G401.6 (cell line): ENCODE measurements around the gene SLC9A5.

Experiments
- FAIRE-seq: peaks from 2 replicates; lab custom pipeline; 2012; peaks lifted over from hg19 to GRCh38; lab: Jason Lieb, UNC

The SLC9A5 gene

DNA sequence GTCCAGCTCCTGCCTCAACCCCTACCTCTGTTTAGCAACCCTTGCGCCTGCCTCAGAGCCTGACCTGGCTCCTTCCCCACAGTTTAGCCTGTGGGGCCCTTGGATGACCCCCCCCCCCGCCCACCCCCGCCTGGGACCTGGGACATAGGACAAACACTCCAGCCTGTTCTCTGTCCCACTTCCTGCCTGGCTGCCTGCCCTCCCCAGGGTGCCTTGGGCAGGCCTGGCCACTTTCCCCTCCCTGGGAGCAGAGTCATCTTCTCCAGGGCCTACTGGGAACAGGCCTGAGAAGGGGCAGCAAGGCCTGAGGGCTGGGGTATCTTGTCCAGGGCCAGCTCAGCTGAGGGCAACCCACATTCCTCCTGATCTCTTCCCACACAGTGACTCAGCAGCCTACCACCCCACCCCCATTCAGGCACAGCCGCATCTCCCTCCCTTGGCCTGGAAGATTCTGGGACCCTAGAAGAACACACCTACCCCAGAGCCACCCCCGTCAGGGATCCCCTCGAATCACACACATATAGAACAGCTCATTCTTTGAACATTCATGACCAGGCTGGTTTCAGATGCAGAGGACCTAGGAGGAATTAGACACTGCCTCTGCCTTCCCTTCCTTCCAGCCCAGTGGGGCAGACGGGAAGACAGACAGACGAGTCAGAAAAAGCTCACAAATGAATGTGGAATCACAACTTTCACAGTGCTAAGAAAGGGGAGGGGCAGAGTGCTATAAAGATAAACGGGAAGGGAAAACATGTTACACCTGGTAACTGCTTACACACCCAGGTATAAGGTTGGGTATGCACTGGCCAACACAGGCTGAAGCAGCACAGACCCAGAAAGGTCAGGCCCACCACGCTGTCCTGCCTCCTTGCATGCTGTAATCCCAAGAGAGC lies 7.5 kb upstream of the SLC9A5 start:
- no peak for FAIRE-seq

DNA sequence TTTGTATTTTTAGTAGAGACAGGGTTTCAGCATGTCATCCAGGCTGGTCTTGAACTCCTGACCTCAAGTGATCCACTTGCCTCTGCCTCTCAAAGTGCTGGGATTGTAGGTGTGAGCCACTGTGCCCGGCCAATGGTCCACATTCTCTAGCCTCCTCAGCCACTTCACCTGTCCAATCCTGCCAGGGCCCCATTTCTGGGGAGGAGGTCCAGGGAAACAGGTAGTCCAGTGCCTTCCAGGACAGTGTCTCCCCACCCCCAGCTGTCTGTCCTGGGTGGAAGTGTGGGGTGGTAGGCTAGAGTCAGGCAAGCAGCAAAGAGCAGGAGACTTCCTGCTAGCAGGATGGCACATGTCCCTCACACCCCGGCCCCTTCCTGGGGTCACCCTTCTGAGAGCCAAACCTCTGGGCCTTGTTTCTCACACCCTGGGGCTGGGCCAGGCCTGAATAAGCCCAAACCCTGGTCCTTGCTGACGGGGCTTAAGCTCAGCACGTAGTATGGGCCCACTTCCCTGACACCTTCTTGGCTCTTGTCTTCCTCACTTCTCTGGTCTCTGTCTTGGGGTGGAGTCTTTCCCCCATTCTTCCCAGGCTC lies 6.5 kb upstream of the SLC9A5 start:
- FAIRE-seq, result no peak

DNA sequence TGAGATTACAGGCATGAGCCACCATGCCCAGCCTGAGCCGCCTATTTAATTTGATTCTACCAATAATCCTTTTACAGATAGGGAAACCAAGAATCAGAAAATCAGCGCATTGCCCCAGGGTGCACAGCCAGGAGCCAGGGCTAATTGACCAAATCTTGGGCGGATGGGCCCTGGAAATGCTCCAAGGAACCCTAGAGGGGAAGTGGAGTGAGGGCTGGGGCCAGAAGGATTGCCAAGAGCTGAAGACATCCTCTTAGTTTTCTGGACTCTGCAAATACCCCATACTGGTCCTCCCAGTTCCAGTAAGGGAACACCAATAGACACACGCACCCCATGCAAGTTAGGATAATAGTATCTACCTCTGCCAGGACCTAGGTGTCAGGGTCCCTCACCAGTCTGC lies 5.3 kb upstream of the SLC9A5 start:
- FAIRE-seq, result no peak

DNA sequence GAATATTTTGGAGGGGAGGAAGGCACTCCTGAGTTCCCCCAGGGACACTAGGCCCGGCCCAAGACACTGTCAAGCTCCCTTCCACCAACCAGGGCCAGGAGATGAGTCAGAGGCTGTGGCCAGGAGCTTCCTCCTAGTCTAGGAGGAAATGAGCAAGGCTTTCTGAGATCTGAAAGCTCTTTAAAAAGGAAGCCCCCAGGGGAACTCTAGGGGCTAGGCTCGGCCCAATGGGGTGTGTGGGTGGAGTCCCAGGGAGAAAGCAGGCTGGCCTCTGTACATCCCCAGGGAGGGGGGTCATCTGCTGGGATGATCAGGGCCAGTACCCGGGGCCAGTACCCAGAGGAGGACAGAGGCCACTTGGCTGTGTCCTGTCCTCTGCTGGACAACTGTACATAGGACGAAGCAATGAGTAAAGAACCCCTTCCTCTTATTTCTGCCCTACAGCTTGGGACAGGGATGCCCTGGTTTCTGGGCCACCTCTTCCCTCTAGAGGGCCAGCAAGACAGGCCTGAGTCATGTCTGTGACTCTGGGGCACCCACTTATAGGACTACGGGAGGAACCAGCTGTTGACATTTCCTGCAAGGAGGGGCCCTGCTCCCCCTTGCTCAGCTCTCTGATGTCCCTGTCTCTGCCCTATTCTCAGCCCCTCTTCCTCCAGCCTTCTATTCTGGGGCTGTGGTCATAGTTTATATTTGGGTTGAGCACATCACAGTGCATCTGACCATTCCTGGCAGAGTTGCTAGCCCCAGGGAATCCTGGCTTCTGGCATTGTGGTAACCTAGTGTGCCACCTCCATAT lies 4.2 kb upstream of the SLC9A5 start:
- FAIRE-seq, result no peak

DNA sequence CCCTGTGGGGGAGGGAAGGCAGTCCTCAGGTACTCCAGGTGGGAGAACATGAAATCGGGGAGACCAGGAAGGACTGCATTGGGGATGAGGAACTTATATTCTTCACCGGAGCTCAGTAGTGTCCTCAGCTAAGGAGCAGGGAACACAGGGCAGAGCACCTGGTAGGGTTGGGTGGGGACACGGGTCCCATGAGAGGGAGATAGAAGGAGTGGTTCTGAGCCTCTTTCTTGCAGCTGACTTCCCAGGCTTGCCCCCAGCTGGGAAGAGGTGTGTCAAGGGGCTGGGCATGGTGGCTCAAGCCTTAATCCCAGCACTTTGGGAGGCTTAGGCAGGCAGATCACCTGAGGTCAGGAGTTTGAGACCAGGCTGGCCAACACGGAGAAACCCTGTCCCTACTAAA lies 3.6 kb upstream of the SLC9A5 start:
- FAIRE-seq, result no peak

DNA sequence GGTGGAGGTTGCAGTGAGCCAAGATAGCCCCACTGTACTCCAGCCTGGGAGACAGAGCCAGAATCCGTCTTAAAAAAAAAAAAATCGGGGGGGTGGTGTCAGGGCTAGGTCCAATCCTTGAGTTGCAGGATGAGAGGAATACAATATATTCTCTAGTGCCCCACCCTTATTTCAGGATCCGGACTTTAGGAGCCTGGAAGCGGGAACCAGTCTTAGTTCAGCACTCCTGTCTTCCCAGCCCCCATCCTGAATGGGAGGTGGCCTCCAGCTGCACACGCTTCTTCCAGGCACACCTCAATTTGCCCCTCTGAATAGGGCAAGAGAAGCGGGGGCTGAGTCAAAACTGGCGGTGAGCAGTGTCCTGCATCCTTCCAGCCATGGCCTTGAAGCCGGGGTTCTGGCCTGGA lies 3.1 kb upstream of the SLC9A5 start:
- FAIRE-seq, result no peak

DNA sequence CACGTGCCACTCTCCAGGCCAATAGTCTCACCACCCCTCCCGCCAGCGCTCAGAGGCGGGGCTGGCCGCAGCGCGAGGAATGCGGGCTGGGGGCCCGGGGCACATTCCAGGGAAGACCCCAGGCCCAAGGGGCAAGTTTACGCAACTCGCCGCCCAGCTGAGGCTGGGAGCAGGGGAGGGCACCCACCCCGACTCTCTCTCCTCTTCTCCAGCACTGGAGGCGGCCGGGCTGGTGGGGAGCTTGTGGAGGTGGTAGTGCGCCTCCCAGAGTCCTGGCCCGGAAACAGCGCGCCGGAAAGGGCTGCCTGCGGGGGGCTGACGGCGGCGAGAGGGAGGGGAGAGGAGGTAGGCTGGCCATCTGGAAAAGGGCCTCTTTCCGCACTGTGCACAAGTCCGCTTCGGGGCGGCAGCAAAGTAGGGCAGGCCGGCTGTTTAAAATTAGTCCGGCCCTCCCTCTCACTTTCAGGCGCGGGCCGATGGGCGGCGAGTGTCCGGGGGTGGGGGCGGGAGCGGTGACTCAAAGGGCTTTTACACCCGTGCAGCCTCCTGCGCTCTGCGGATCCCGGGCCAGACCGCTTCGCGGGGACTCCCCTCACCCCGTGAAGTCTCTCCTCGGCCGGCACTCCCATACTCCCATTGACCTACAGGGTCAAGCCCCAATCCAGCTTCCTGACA lies 2.6 kb upstream of the SLC9A5 start:
- FAIRE-seq, result no peak

DNA sequence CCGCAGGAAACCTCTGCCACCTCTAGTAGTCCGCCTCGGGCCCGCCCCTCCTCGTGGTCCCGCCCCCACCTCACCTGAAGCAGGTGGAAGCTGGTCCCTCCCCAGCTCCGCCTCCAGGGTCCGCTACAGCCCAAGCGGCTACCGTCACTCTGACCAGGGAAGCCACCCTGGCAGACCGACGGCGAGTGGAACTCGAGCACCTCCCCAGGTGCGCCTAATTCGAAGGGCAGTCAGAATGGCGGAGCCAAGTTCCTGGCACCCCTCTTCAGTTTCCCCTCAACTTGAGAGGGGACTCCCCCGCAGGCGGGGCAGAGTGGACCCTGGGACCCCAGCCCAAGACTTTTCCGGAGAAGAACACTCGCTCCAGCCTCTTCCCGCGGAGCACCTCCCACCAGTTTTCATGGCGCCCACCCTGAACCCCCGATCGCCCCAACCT lies 2.0 kb upstream of the SLC9A5 start:
- FAIRE-seq, result no peak

DNA sequence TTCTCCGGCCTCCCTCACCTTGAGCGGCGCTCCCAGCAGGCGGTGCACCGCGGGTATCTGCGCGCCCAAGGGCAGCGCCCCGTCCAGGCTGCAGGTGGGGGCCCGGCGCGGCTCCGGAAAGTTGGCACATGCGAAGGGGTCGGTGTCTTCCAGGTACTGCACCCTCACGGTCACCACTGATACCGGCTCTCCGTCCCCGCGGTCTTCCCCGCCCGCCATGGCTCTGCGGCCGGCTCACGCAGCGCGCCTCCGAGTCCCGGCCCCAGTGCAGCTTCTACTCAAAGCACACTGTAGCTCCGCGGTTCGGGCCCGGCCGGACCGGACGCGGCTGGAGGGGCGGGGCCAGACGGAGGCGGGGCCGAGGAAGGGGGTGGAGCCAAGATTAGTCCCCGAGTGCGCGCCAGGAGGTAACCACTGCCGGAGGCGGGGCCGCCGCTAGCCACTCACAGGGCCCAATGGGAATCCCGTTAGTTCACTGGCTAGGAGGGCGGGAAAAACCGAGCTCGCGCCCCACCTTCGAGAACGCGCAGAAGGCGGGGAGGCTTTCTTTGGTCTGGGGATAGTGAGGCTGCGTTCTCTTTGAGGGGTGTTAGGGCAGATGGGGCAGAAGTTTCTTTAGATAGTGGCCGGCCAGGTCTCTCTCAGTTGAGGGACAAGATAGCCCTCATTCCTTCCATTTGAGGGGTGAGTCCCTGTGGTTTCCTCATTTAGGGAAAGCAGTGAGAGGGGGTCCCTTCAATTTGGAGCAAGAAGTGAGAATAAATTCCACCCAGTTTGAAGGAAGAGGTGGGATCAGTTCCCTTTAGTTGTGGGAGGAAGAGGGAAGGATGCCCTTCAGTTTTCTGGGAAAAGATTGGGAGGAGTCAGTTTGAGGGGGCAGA lies 1.3 kb upstream of the SLC9A5 start, which contains the start of gene FHOD1:
Gene FHOD1, minus strand, starts transcription at position 290 of the 881 bp plus-strand sequence. Its CDS starts 71 bp downstream, at position 219.
- FAIRE-seq, result peak; percentile 96

DNA sequence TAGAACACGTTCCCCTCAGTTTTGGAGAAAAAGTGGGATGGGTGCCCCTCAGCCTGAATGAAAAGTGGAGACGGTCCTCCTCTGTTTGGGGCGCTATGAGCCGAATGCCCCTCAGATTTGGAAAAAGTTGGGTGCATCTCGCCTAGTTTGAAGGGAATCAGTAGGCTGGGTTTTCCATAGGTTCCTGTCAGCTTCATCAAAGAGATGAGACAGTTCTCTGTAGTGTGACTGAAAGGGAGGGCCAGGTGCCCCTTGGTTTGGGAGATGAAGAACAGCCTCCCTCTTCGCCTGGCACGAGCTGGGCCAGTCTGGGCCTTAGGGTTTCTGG lies 742 bp upstream of the SLC9A5 start:
- FAIRE-seq, result no peak

DNA sequence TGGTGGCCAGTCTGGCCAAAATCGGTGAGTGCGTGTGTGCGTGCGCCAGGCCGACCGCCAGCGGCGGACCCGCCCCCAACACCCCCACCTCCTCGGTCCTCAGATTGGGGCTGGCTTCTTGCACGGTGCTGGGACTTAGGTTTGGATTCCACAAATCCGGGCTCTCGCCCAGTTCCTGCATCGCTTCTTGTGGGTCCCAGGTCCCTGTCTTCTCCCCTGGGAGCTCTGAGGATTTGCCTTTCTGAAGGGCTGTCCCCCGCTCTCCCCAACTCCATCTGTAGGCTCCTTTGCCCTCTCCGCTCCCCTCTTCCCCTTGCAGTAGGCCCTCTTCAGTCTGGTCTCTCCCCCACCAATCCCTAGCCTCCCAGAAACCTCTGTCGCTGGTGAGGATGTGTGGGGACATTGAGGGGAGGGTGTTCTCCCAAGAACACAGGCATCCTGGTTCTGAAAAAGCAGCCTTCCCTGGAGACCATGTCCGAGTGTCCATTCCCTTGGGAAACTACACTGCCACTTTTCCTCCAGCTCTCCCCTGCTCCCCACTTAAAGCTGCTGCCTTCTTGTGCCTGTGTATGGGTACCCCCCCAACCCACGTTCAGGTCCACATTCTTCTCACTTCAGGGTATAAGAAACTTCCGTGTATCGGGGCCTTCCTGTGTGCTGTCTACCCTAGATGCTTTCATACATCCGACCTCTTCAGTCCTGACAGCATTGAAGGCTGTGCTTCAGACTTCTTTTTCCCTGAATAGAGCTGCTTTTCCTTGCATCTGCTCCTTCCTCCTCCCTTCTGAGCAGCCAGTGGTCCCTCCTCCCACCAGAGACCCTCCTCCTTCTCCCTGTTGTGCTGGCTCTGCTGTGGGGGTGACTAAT lies 632 bp downstream of the SLC9A5 start:
- FAIRE-seq, result no peak

DNA sequence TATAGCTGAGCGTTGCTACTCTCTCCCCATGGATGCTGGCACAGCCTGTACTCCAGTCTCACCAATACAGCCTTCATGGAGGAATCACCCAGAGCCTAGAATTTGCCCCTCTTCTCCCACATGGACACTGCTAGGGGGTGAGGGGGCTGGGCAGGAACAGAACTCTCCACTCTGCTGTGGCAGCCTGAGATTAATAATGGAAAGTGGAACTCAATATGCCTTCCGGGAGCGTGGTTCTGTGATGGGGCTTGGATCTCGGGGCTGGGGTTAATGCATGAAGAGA lies 1.2 kb downstream of the SLC9A5 start:
- FAIRE-seq, result no peak

DNA sequence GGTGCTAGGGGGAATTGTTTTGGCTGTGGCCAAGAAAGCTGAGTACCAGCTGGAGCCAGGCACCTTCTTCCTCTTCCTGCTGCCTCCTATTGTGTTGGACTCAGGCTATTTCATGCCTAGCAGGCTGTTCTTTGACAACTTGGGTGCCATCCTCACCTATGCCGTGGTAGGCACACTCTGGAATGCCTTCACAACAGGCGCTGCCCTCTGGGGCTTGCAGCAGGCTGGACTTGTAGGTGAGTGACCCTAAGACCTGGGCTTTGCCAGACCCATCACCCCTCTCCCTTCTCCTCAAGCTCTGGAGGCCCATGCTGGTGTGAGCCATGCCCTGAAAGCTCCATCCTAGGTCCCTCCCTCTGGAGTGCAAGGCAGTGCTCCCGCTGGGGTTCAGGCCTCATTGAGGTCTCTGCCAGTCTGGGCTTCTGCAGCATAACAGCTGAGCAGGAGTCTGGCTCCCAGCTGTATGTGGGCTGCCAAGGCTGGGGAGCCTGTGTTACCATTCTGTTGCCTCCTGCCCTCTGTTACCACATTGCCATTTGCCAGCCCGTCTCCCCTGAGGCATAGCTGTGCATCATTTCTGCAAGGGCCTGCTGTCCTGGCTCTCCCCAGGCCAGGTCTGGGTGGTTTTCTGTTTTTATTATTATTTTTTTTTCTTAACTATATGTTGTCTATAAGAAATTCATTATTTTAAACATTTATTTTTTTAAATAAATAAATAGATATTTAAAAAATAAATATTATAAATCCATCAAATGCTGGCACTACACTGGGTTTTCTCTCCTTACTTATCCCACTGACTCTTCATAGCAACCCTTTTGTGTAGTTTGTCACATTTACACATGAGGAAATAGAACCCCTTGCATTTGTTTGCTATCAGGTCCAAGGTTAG lies 4.1 kb downstream of the SLC9A5 start:
- FAIRE-seq, result no peak

DNA sequence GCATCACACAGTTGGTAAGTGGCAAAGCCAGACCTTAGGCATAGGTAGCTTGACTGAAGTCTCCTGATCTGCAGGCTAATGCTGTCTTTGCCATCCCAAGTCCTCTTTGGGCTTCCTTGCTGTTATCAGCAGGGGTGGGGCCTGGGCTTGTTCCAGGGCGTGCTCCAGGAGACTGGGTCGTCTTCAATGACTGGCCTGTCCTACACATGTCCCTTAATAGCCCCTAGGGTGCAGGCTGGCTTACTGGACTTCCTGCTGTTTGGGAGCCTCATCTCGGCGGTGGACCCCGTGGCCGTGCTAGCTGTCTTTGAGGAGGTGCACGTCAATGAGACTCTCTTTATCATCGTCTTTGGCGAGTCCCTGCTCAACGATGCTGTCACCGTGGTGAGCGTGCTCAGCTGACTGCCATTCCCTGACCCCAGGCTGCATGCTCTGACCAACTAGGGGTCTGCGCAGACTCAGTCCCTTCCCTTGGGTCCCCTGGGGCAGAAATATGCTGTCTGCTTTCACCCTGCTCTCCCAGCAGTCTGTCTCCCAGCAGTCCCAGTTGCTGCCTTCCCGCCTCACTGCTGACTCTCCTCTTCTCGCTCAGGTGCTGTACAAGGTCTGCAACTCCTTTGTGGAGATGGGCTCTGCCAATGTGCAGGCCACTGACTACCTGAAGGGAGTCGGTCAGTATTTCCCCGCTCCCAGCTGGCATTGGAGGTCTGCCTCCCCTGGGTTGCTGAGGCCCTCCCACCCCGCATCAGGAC lies 6.2 kb downstream of the SLC9A5 start:
- FAIRE-seq, result no peak

DNA sequence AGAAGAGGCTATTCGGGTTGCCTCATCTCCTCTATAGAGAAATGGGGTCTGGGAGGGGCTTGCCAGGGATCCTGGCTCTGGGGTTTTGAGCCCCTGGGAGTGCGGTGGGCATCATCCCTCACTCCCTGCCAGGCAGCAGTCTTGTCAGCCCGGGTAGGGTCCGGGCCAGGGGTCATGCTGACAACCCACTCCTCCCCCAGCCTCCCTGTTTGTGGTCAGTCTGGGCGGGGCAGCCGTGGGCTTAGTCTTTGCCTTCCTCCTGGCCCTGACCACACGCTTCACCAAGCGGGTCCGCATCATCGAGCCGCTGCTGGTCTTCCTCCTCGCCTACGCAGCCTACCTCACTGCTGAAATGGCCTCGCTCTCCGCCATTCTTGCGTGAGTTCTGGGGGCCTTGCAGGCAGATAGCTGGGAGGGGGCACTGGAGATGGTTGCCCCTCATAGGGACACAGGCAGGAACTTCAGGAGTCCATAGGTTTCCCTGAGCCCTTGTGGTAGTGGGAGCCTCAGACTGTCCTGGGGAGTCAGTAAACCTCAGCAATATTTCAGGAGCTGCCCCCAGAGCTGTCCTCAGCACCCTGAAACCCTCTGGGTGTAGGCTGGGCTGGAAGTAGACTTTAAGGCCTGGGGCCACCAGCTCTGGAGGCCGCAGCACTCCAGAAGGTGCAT lies 6.9 kb downstream of the SLC9A5 start:
- no peak for FAIRE-seq

DNA sequence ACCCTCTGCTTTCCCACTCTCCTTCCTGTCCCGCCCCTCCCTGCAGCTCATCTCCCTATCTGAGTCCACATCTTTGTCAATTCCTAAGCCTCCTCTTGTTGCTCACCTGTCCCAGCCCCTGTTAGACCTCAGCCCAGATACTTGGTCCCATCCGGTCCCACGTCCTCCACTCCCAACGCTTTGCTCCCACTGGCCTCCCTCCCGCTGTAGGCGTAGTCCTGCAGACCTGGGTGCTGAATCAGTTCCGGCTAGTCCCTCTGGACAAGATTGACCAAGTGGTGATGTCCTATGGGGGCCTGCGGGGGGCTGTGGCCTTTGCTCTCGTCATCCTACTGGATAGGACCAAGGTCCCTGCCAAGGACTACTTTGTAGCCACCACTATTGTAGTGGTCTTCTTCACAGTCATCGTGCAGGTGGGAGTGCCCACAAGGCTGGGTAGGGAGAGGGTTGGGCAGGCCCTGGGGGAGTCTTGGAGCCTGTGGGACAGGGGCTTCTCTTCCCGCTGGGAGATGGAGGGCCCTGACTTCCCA lies 8.0 kb downstream of the SLC9A5 start:
- no peak for FAIRE-seq

DNA sequence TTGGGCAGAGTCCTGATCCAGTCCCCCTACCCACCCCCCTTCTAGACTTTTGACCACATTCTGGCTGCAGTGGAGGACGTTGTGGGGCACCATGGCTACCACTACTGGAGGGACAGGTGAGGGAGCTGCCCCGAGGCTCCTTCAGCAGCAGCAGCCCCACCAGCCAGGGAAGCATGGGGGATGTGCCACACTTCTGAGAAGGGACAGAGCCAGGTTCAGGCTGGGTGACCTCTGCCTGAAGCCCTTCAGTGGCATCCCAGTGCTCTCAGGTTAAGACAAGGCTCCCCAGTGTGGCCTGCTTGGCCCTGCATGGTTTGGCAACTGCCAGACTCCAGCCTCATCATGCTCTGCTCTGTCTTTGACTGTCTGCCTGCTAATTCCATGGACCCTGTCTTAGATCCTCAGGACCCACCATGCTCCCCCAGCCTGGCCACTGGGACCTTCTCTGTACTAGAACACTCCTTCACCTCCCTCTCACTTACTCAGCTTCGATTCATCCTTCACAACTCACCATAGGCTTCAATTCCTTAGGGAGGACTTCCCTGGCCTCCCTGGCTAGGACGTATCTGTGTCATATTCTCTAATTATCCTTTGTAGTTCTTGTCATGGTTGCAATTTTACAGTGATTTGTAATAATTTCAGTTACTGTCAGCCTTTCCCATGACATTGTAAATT lies 8.8 kb downstream of the SLC9A5 start:
- no peak for FAIRE-seq
